Fibroblast of skin of abdomen (primary cell): Measurements from ENCODE around the gene C2CD2L.
A peak's percentile ranks its signal among the peaks of the same experiment; 100 is the strongest.
"Not testable (repeated sequence)": the region's sequence is repeated elsewhere in the genome, so short reads cannot be mapped to it uniquely, and the experiment has no call there.

Source experiments
- DNase-seq: peaks from one replicate; pipeline ENCODE4 v3.0.0-alpha.2; 2013

The C2CD2L gene

GRCh38 chr11:119116235-119116594, 9.1 kb downstream of the C2CD2L start:
- DNase-seq: no peak

DNA sequence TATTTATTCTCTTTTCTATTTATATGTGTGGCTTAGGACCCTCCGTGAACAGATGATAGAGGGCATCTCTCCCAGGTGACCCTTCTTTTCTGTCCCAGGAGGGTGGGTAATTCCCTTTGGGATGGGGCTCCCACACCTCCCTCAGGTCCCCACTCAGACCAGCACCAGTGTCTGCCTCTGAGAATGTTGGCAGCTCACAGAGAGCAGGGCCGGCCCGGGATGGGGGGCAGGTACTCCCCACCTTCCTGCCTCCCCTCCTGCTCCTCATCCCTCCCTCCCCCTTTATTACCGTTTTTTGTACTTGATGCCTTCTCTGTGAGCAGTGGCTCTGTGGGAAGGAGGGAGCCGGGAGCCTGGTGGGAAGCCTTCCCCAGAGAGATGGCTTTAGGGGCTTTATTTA, 9.5 kb downstream of the C2CD2L start:
- DNase-seq: no peak

DNA sequence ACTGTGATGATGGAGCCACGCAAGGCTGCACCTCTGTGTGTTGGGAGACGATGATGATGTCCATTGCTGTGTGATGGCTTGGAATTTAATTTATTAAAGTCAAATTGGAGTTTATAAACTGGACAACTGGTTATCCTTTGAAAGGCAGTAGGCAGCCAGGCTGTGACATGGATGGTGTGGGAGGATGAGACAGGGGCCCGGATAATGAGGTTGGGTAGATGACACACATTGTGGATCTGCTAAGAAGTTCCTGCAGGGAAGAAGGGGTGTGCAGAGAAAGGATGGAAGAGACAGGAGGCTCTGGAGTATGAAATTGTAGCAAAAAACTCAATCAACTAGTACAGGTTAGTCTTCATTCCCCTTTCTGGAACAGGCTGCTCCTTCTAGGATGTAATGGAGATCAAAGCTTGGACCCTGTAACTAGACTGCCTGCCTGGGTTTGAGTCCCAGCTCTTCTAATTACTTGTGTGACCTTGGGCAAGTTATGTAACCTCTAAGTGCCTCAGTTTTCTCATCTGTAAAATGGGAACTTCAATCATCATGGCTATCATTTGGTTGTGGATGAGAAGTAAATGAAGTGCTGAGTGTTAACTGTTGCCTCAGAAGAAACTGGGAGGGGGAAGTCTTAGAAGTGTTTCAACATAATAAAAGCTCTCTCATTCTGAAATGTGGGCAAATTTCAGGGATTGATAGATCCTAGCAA, 10.0 kb downstream of the C2CD2L start:
- no peak for DNase-seq

DNA sequence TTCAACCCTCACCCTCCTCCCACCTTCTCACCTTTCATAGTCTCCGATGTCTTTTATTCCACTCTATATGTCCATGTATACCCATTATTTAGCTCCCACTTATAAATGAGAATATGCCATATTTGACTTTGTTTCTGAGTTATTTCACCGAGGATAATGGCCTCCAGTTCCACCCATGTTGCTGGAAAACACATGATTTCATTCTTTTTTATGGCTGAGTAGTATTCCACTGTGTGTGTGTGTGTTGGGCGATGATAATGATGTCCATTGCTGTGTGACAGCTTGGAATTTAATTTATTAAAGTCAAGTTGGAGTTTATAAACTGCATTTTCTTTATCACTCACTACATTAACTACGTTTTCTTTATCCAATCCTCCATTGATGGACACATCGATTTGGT, 11.1 kb downstream of the C2CD2L start:
- no peak for DNase-seq

GRCh38 chr11:119118946-119119345, 11.8 kb downstream of the C2CD2L start:
- no peak for DNase-seq

DNA sequence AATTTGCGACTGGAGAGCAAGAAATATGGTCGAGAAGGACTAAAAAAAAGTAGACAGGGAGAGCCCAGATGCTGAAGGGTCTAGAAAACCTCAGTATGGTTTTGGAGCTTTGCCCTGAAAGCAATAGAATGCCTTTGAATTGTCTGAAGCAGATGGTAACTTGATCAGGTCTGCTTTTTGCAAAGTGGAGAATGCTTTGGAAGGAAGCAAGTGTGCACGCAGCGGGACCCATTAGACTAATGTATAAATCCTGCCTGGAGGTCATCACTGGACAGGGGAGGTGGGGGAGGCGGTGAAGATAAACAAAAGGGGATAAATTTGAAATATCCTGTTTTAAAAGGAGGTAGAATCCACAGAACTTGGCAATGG, 13.5 kb downstream of the C2CD2L start:
- peak; percentile 78 for DNase-seq

DNA sequence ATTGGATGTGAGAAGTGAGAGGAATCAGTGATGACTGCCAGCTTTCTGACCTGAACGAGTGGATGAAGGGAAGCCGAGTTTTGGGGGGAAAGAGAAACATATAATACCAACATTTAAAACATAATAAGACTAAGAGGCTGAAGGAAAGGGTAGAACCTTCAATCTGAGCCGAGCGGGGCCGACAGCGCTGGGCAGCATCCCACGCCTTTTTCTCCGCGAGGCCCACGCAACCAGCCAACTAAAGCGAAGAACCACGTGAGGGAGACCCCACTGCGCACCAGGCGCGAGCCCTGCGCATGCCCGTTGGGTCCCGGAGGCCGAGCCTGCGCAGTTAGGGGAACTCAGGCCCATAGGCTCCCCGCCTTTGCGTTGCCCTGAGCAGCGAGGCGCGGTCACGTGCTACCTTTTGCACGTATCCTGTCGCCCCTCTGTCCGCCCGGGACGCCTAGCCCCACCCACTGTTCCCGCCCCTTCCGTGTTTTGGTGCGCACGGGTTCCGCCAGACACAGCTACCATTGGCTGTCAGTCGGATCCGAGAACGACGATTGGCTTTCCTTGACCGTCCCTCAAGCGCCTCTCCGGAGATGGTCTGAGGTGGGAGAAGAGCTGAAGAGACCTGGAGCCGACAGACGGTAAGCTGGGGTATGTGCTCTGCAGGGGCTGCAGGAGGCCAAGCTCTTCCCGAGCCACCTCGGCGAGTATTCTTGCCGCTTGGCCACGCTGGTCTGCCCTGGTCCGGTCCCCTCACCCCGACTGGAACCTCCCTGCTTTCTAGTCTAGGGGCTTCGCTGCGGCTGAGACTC, 14.1 kb downstream of the C2CD2L start, which contains the start of gene HINFP:
Gene HINFP, plus strand, starts transcription at position 573 of the 803 bp plus-strand sequence. CDS start 5,365 bp downstream, outside the sequence.
- DNase-seq: peak; percentile 99

DNA sequence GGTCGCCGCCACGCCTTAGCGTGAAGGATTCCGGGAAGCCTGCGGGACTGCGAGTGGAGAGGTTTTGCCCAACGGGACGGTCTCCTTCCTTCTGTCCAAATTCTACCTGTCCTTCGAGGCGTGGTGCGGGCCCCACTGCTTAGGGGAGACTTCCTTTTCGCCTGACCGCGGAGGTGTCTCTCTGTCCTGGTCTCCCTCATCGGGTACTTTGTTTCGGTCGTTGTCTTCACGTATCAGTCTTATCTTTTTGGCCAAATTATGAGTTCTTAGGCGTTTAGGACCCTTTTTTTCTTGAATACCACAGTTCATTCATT, 14.6 kb downstream of the C2CD2L start:
- DNase-seq: no peak

- no peak for DNase-seq
Observed at GRCh38 chr11:119125821-119126220, 18.7 kb downstream of the C2CD2L start.

GRCh38 chr11:119126675-119127268, 19.6 kb downstream of the C2CD2L start:
- no peak for DNase-seq

- no peak for DNase-seq
Observed at GRCh38 chr11:119130662-119131061, 23.5 kb downstream of the C2CD2L start.

DNA sequence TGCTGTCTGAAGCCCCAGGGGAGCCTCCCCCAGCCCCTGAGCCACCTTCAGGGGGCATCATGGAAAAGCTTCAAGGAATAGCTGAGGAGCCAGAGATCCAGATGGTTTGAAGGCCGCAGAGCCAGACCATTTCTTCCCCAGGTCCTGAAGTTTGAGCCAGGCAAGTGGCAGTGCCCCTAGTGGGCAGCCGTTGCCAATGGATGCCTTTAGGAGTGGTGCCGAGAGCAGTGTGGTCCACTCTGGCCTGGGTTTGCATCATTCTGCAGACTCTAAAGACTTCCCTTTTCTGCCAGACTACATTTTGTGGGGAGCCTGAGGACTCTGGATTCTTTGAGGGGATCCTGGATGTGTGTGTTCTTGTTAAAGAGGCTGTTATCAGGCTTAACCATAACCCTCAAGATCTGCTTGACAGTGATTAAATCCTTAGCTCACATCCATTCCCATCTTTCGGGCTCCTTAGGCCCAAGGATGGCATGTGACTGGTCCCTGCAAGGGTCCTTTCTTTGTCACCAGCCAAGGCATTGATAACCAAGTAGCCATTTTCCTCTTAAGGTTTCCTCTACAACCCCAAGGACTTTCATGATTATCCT, 27.3 kb downstream of the C2CD2L start:
- DNase-seq: no peak

DNA sequence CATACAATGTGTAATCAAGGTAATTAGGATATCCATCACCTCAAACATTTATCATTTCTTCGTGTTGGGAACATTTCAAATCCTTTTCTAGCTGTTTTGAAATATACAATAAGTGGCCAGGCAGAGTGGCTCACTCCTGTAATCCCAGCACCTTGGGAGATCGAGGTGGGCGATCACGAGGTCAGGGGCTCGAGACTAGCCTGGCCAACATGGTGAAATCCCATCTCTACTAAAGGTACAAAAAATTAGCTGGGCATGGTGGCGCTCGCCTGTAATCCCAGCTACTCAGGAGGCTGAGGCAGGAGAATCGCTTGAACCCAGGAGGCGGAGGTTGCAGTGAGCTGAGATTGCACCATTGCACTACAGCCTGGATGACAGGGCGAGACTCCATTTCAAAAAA, 32.1 kb downstream of the C2CD2L start:
- not testable (repeated sequence) for DNase-seq

DNA sequence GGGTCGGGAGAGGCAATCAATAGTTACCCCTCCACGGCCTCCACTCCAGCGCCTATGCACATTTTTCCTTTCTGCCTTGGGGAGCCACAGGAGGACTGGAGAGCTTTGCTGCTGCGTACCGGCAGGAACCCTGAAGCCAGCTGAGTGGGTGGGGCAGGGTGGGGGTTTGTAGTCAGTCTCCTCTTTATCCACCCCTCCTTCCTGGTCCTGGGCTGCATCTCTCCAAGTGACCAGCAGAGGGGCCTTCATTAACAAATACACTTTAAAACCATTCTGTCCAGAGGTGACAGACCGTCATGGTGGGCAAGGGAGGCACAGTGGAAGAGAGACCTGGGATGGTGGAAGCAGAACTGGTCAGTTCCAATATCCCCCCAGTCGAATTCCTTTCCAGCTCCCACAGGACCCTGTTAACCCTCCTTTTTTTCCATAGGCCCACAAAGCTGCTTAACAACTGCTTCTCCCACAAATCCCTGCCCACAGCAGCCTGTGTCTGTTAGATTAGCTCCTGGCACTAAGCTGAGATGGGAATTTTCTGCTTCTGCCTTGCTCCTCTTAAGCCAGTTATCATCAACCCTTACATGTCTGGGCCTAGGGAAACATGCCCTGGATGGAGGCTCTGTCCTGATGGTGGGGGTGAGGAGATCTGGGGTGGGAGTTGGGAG, 37.8 kb downstream of the C2CD2L start:
- DNase-seq: peak; percentile 66

DNA sequence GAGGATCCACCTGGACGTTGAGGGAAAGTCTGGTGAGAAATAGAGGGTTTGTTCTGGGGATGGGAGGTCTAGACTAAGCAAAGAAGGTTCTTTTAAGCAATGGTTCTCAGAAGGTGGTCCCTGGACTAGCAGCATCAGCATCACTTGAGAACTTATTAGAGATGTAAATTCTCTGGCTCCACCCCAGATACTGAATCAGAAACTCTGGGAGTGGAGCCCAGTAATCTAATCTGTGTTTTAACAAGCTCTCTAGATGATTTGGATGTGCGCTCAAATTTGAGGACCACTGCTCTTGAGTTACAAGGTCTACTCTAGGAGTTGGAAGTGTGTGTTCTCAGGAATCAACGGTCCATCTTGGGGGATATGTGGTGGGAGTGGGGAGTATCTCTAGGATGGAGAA, 38.4 kb downstream of the C2CD2L start:
- no peak for DNase-seq

GRCh38 chr11:119147604-119148333, 40.6 kb downstream of the C2CD2L start:
- DNase-seq: no peak

- no peak for DNase-seq
Observed at GRCh38 chr11:119148720-119149017, 41.5 kb downstream of the C2CD2L start.

DNA sequence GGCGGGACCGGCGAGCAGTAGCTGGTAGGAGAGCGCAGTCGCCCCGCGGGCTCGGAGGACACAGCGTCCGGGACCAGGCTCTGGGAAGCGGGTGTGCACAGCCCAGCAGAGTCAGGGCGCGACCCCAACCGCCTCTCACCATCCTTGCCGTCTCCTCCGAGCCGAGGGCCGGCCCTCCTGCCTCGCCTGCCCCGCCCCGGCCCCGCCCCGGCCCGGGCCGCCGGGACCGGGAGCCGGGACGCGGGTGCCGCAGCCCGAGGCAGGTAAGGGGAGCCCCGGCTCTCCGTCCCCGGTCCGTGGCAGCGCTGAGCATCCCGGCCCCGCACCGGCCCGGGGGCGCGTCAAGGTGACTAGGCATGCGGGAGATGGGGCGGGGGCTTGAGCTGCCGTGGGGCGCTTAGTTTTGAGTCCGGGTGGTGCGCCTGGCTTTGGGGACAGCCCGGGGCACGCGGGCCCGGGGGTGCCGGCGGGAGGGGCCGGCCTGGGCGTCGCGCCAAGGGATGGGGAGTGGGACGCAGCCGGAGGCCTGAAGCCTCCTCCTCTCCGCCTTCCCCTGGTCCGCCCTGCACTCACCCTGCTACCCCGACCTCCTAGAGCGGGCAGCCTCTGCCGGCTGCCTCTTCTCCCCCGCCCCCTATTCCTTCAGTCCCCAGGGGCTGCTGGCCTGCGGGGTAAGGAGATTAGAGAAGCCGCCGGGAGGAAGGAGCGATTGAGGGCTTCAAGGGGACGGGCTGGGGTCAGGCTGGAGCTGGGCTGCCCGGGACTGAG, 42.1 kb downstream of the C2CD2L start, which contains the start of gene ABCG4:
Gene ABCG4, plus strand, starts transcription at position 35 of the 768 bp plus-strand sequence. CDS start 914 bp downstream, outside the sequence.
- DNase-seq: no peak

DNA sequence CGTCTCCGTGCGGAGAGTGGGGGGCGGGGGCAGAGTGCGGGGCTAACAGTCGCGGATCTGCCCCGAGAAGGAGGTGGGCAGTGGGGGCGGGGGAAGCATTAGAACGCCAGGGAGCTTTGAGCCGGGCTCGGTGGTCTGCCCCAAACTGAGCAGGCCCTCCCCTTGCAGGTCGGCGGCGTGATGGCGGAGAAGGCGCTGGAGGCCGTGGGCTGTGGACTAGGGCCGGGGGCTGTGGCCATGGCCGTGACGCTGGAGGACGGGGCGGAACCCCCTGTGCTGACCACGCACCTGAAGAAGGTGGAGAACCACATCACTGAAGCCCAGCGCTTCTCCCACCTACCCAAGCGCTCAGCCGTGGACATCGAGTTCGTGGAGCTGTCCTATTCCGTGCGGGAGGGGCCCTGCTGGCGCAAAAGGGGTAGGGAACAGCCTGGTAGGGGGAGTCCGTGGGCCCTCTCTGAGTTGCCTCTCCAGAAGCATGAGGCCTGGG, 42.7 kb downstream of the C2CD2L start:
- no peak for DNase-seq

GRCh38 chr11:119152043-119152442, 44.9 kb downstream of the C2CD2L start:
- no peak for DNase-seq

- DNase-seq: no peak
Observed at GRCh38 chr11:119152604-119153003, 45.5 kb downstream of the C2CD2L start.
